NOMO-1 (cell line): ENCODE measurements around the gene IFITM5.
A peak's percentile ranks its signal among the peaks of the same experiment; 100 is the strongest.
"Not testable (repeated sequence)": the region's sequence is repeated elsewhere in the genome, so short reads cannot be mapped to it uniquely, and the experiment has no call there.

Experiments used
- DNase-seq, 2 experiments: peaks; one replicate each; lab custom pipeline; 2025; ENCODE audit not compliant: unreplicated experiment in 2 of 2; lab: John Stamatoyannopoulos, UW

Gene IFITM5

GRCh38 chr11:296171-297050, 2.9 kb downstream of the IFITM5 start:
- no peak for DNase-seq

- DNase-seq: no peak
Observed at GRCh38 chr11:295351-296170, 3.8 kb downstream of the IFITM5 start.

GRCh38 chr11:294780-295179, 4.5 kb downstream of the IFITM5 start:
- DNase-seq: no peak

- no peak for DNase-seq
Observed at GRCh38 chr11:293852-294661, 5.3 kb downstream of the IFITM5 start.

- DNase-seq: no peak
Observed at GRCh38 chr11:293271-293851, 6.0 kb downstream of the IFITM5 start.

GRCh38 chr11:292211-293121, 6.9 kb downstream of the IFITM5 start:
- DNase-seq: no peak

- no peak for DNase-seq
Observed at GRCh38 chr11:291281-292210, 7.8 kb downstream of the IFITM5 start.

- DNase-seq: no peak
Observed at GRCh38 chr11:290621-291231, 8.6 kb downstream of the IFITM5 start.

GRCh38 chr11:289712-290620, 9.4 kb downstream of the IFITM5 start:
- no peak for DNase-seq

- DNase-seq: no peak
Observed at GRCh38 chr11:289398-289711, 10.0 kb downstream of the IFITM5 start.

GRCh38 chr11:288478-289397, 10.6 kb downstream of the IFITM5 start, which contains the start of gene PGGHG:
TSS of gene PGGHG (plus strand) at chr11:289126. CDS start at chr11:289817, 691 bp downstream.
- peak; percentile 28 to 57 for DNase-seq

- no peak for DNase-seq
Observed at GRCh38 chr11:287821-288477, 11.4 kb downstream of the IFITM5 start.

- DNase-seq: not testable (repeated sequence)
Observed at GRCh38 chr11:286977-287820, 12.1 kb downstream of the IFITM5 start.

GRCh38 chr11:285894-286220, 13.5 kb downstream of the IFITM5 start:
- no peak for DNase-seq
